NT2/D1 (cell line): Measurements from ENCODE around the gene MICB.
"Not testable (repeated sequence)": the region's sequence is repeated elsewhere in the genome, so short reads cannot be mapped to it uniquely, and the experiment has no call there.

Experiments used
- DNase-seq: peaks from one replicate; pipeline ENCODE4 v3.0.0-alpha.2; 2011; ENCODE audit warnings: low read depth, low spot score
- H3K27me3 ChIP-seq: 2 replicates; pipeline ENCODE4 v1.6.0; 2011; ENCODE audit warnings: mild to moderate bottlenecking; ENCODE audit not compliant: insufficient read length, insufficient read depth
- H3K36me3 ChIP-seq: 2 replicates; pipeline ENCODE4 v1.6.1; 2011; ENCODE audit warnings: mild to moderate bottlenecking, low read length, mixed read lengths; ENCODE audit not compliant: insufficient read depth, insufficient read length
- H3K4me1 ChIP-seq: 2 replicates; pipeline ENCODE4 v1.5.1; 2011; ENCODE audit not compliant: insufficient read depth, insufficient read length
- H3K4me3 ChIP-seq: 2 replicates; pipeline ENCODE4 v1.5.1; 2011; ENCODE audit warnings: low read depth; ENCODE audit not compliant: insufficient read length
- H3K9ac ChIP-seq: 2 replicates; pipeline ENCODE4 v1.6.0; 2011; ENCODE audit warnings: low read depth; ENCODE audit not compliant: insufficient read length
- H3K9me3 ChIP-seq: 2 replicates; pipeline ENCODE4 v1.5.1; 2011; ENCODE audit warnings: mild to moderate bottlenecking, low read length; ENCODE audit not compliant: insufficient read depth
- SUZ12 ChIP-seq: IDR thresholded peaks from 2 replicates; pipeline ENCODE4 v1.6.1; 2011; ENCODE audit not compliant: insufficient read length, insufficient read depth; ENCODE audit errors: extremely low read depth
- YY1 ChIP-seq: IDR thresholded peaks from 2 replicates; pipeline ENCODE4 v1.6.1; 2011; ENCODE audit not compliant: insufficient read length, insufficient read depth
- ZNF274 ChIP-seq: IDR thresholded peaks from 2 replicates; pipeline ENCODE4 v1.6.1; 2011; ENCODE audit warnings: mild to moderate bottlenecking, low read depth, low read length

The MICB gene

DNA sequence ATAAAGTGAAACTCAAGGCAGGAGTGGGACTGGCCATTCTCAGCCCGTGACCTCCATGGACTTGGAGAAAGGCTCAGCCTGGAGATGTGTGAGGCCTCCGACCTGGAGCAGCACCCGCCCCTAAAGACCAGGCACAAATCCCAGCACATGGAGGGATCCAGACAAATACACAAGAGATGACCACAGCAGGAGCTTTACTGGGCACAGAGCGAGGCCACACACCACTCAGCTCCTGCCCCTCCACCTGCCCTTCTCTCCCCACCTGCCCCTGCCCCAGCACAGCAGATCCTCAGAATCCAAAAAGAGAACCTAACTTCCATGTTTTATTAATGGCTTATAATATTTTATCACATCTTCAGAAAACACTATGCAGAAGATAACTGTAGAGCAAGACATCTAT is 20.4 kb upstream of the MICB start:
- H3K9me3 ChIP-seq = no peaks in the 10 kb centered on the region
- H3K36me3 ChIP-seq = no peaks in the 10 kb centered on the region
- TF ChIP-seq ZNF274 (no peak), SUZ12 (no peak), YY1 (no peak)
- H3K4me1 ChIP-seq = no peaks in the 10 kb centered on the region
- H3K9ac ChIP-seq = no peak overlapping the region
- DNase-seq = no peak
- H3K4me3 ChIP-seq = no peak overlapping the region
- H3K27me3 ChIP-seq = no peaks in the 10 kb centered on the region

DNA sequence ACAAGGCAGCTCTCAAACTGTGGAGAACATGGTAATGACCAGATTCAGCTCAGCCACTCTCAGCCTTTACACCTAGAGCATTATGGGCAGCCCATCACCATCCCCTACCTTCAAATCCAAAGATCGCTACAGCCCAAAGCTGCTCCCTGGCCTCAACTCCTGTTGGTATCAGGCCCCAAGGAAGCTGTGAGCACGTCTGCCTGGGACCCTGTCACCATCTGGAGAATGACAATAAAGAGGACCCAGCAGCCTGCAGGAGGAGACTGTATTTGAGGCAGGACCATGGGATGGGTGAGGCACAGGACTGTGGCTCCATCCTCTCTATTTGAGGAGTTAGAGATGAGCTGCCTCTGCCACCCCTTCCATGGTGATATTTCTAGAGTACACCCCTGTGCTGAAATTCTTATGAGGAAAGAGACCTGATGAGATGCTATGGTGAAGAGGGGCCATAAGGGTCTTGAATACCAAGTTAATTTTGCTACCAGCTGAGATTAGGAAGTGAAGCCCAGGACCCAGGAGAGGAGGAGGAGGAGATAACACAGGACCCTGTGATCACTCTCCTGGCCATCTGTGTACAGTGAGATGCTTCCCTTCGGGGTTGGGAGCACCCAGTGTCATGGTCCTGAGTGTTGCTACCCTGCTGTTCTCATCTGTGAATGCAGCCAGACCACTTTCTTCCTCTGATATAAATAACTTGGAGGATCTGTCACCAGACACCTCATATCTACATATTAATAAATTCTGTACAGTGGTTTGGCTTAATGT is 19.6 kb upstream of the MICB start:
- TF ChIP-seq YY1 (no peak), ZNF274 (no peak), SUZ12 (no peak)
- H3K27me3 ChIP-seq = no peaks in the 10 kb centered on the region
- no peak for DNase-seq

DNA sequence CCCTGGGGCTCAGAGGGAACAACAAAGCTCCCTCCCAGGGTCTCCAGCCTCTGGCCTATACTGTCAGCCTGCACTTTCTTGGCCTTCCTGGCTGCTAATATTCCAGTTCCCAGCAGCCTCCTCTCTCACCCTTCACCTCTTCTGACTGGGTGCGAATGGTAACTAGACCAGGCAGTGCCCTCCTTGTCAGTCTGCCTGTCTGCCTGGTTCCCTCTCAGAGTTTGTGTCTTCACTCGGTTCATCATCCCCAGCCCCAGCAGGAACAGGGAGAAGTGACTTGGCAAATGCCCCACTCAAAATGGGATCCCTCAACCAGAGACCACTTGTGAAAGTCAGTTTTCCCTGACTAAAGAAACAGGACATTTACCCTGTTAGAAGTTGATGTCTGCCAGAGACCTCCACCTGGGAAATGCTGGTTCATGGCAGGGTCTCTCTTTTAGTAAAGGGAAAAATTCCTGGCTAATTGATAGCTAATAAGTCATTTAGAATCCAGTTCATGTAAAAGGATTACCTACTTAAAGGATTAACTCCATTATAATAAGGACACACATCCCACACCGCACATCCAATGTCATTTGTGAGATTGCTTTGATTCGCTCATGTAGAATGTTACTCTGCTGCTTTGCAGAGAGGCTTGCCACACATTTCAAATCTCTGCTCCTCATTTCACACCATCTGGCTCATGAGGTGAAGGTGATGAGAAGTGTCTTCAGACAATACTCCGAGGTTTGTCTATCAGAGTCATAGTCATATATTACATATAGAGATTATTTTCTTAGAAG is 18.6 kb upstream of the MICB start:
- Histone ChIP-seq H3K27me3 (no peaks in the 10 kb centered on the region), H3K36me3 (no peaks in the 10 kb centered on the region), H3K9me3 (no peaks in the 10 kb centered on the region), H3K4me3 (no peak overlapping the region), H3K9ac (no peak overlapping the region), H3K4me1 (no peaks in the 10 kb centered on the region)
- TF ChIP-seq YY1 (no peak), SUZ12 (no peak), ZNF274 (no peak)
- DNase-seq = no peak

More for the DNA sequence above, 19.6 kb upstream of the MICB start:
- Histone ChIP-seq H3K4me1 (no peaks in the 10 kb centered on the region), H3K4me3 (no peak overlapping the region), H3K9ac (no peak overlapping the region), H3K36me3 (no peaks in the 10 kb centered on the region), H3K9me3 (no peaks in the 10 kb centered on the region)

DNA sequence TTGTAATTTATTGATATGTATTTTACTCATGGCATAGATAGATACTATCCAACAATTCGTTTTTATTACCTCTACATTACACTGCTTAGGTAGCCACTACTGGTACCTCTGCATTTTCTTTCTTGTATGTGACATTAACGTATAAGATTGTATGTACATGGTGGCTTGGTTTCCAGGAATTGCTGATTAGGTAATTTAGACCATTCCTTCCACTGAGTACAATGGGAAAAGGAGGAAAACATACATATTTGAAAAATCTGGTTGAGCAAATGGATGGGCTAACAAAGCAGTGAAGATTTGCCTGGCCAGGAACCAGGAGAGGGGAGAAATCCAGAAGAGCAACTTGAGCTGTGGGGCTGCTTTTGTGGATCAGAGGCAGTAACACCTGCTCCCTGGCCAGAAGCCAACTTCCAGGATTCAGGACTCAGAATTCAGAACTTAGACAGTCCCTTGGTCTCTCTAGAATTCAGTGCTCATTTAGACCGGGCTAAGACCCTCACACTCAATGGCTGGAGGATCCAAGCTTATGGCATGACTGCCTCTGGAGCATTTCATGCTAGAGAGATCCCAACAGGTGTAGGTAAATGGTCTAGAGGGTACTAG is 17.9 kb upstream of the MICB start:
- Histone ChIP-seq H3K9me3 (no peaks in the 10 kb centered on the region), H3K36me3 (no peaks in the 10 kb centered on the region), H3K4me1 (no peaks in the 10 kb centered on the region), H3K4me3 (no peak overlapping the region), H3K27me3 (no peaks in the 10 kb centered on the region), H3K9ac (no peak overlapping the region)
- DNase-seq = no peak
- no peak for TF ChIP-seq ZNF274
- TF ChIP-seq SUZ12 = no peak
- no peak for TF ChIP-seq YY1

DNA sequence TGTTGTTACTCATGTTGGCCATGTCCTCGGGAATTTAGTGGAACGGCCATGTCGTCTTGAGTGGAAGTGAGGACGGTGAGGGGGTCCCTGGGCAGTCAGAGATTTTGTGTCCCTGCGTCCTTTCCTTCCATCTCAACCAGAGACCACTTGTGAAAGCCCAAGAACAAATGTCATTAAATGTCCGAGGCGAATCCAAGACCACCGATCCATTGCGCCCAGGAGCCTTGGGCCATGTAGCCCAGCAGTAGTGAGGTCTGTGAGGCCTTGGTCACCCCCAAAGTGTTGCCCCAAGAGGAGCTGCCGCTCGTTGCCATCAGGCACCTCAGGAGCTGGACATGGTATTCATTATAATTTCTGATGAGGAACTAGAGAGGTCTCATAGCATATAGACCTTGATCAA is 17.4 kb upstream of the MICB start:
- no peak for TF ChIP-seq YY1
- no peak for TF ChIP-seq ZNF274

DNA sequence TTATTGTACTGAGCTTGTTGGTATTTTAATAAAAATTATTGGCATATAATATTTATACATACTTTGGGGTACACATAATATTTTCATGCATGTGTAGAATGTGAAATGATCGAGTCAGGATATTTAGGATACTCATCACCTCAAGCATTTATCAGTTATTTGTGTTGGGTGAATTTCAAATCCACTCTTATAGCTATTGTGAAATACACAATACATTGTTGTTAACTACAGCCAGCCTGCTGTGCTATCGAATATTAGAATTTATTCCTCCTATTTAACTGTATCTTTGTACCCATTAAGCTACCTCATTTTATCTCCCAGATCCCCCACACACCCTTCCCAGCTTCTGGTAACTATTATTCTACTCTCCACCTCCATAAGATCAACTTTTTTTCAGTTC is 14.6 kb upstream of the MICB start:
- H3K4me3 ChIP-seq = no peak overlapping the region
- no peaks in the 10 kb centered on the region for H3K9me3 ChIP-seq
- TF ChIP-seq YY1 = no peak
- TF ChIP-seq ZNF274 = no peak
- TF ChIP-seq SUZ12 = no peak

More for the DNA sequence above, 17.4 kb upstream of the MICB start:
- Histone ChIP-seq H3K4me1 (no peaks in the 10 kb centered on the region), H3K4me3 (no peak overlapping the region), H3K9me3 (no peaks in the 10 kb centered on the region), H3K36me3 (no peaks in the 10 kb centered on the region), H3K9ac (no peak overlapping the region), H3K27me3 (no peaks in the 10 kb centered on the region)
- DNase-seq = no peak

DNA sequence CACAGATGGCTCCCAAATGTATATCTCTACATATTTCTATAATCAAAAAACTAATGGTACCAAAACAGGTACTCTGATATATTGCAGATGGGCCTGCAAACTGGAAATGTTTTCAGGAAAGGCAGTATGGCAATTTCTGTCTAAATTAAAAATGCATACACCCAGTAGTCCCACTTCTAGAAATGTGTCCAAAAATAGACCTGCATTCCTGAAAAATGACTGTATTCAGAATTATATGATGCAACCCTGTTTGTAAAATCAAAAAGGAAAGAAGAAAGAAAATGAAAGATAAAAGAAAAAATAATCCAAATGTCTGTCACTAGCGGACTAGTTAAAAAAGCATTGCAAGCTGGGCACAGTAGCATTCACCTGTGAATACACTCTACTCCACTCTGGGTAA is 12.9 kb upstream of the MICB start:
- no peak overlapping the region for H3K9ac ChIP-seq
- no peak for DNase-seq
- no peak overlapping the region for H3K4me3 ChIP-seq
- no peaks in the 10 kb centered on the region for H3K4me1 ChIP-seq
- H3K9me3 ChIP-seq = no peaks in the 10 kb centered on the region
- H3K36me3 ChIP-seq = no peaks in the 10 kb centered on the region
- no peaks in the 10 kb centered on the region for H3K27me3 ChIP-seq
- TF ChIP-seq SUZ12 (no peak), YY1 (no peak), ZNF274 (no peak)

More for the DNA sequence above, 14.6 kb upstream of the MICB start:
- H3K27me3 ChIP-seq = no peaks in the 10 kb centered on the region
- H3K4me1 ChIP-seq = no peaks in the 10 kb centered on the region
- no peak overlapping the region for H3K9ac ChIP-seq
- no peaks in the 10 kb centered on the region for H3K36me3 ChIP-seq
- DNase-seq = no peak

DNA sequence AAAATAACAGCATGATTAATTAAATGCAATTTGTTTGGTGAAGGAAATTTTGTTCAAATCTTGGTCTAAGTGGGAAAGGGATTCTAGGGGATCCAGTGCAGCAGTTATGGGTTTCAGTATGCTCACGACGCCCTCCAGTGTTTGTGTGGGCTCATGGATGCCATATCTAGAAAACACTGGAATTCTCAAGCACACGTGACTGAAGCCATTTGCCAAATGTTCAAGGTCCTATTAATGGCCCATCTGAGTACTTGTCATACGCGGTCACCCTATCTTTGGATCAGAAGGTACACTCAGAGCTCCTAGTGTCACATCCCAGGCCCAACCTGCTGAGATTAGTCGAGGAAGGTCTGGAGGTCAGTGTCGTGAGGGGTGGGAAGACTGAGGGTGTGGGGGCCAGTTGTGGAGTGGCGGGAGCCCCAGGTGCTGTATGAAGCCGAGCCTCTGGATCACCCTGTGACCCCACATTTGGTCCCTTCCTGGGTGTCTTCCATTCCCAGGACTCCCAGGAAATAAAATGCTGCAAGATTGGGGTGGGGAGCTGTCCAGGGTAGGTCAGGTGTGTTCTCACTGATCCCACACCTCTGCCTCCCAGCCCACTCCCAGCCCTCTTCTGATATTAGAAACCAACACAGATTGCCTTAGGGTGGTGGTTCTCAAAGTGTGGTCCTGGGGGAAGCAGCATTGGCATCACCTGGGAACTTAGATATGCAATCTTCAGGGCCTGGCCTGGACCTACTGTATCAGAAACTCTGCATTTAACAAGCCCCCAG is 11.7 kb upstream of the MICB start:
- not testable (repeated sequence) for H3K9me3 ChIP-seq, H3K9ac ChIP-seq, H3K27me3 ChIP-seq, DNase-seq, H3K4me3 ChIP-seq, H3K4me1 ChIP-seq, H3K36me3 ChIP-seq

DNA sequence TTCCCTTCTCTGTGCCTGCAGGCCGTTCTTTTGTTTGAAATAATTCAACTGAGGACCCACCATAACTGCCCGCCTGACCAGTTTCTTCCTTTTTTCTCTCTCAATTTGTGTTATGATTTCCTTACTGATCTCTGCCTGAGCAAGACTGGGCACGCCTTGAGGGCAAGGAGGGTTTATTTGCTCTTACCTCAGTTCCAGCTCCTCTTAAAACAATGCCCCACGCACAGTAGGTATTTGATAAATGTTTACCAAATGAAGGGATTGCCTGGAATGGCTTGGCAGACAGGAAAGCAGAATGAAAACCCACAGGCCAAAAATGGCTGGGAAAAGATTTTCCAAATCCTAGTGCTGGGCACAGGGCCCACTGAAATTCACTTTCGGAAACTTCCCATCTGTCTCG is 10.3 kb upstream of the MICB start:
- DNase-seq, H3K36me3 ChIP-seq, H3K27me3 ChIP-seq, H3K9ac ChIP-seq, H3K4me1 ChIP-seq, H3K4me3 ChIP-seq, H3K9me3 ChIP-seq: not testable (repeated sequence)
